Astrocyte of the cerebellum (primary cell): Measurements from ENCODE around the gene CHEK1.

ENCODE experiments used
- DNase-seq: peaks from one replicate; pipeline ENCODE4 v3.0.0-alpha.2; 2011; ENCODE audit warnings: low read depth
- H3K4me3 ChIP-seq: 2 replicates; pipeline ENCODE4 v1.5.1; 2011; ENCODE audit warnings: mild to moderate bottlenecking, low read depth, low read length, moderate library complexity
- in situ Hi-C: cut with HindIII; loops from 2 replicates; pipeline ENCODE4 v1.10.0; 2017; ENCODE audit warnings: low sequenced_read_pairs
- TF ChIP-seq, protein P1 (sequence below): IDR thresholded peaks from 2 replicates; pipeline ENCODE4 v1.5.1; 2012; ENCODE audit warnings: low read length, low read depth, moderate library complexity, mild to moderate bottlenecking; ENCODE audit errors: missing control alignments

Gene CHEK1

DNA sequence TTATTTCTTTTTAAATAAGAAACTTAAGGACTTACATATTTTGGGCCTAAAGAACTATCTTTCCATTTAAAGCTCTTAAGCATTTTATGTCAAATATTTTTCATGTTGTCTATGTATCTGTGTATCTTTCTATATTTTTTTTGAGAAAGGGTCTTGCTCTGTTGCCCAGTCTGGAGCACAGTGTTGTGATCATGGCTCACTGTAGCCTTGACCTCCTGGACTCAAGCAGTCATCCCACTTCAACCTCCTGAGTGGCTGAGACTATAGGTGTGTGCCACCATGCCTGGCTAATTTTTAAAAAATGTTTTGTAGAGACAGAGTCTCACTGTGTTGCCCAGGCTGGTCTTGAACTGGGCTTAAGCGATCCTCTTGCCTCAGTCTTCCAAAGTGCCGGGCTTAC, 24.3 kb upstream of the CHEK1 start:
- TF ChIP-seq, protein P1, sequence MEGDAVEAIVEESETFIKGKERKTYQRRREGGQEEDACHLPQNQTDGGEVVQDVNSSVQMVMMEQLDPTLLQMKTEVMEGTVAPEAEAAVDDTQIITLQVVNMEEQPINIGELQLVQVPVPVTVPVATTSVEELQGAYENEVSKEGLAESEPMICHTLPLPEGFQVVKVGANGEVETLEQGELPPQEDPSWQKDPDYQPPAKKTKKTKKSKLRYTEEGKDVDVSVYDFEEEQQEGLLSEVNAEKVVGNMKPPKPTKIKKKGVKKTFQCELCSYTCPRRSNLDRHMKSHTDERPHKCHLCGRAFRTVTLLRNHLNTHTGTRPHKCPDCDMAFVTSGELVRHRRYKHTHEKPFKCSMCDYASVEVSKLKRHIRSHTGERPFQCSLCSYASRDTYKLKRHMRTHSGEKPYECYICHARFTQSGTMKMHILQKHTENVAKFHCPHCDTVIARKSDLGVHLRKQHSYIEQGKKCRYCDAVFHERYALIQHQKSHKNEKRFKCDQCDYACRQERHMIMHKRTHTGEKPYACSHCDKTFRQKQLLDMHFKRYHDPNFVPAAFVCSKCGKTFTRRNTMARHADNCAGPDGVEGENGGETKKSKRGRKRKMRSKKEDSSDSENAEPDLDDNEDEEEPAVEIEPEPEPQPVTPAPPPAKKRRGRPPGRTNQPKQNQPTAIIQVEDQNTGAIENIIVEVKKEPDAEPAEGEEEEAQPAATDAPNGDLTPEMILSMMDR, result no peak
- no peak overlapping the region for H3K4me3 ChIP-seq
- DNase-seq, result no peak
- in situ Hi-C loops, result no loop called here

DNA sequence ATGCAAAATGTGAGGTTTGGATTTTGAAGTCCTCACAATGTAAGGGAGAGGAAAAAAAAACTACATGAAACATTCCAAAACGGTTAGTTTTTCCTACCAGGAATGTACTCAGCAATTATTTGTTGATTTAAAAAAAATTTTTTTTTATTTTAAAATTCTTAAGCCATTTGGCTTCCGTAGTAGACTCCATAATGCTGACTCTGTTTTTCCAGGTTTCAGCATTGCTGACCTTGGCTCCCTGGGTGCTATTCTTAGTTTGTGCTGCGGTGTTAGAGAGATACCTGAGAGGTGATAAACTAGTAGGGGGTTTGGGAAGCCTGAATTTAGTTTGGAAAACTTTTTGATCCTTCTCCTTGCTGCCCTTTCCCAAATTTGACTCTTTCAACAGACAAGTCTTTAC, 21.8 kb upstream of the CHEK1 start:
- TF ChIP-seq, protein P1, result no peak
- in situ Hi-C loops, result no loop called here
- H3K4me3 ChIP-seq, result no peak overlapping the region
- no peak for DNase-seq

DNA sequence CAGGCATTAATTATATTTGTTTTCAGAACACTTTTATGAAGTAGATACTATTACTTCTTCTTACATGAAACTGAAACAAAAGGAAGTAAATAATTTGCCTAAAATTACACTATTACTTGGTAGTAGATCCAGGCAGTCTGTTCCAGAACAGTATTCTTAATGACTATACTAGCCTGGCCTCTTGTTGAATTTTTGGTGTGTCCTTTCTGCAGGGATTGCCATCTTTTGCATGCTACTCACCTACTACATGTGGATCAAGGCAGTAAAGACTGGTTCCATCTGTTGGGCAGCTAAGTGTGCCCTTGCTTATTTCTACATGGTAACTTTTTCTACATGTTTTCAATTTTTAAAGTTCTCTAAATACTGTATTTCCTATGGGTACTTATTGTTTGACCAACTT, 19.5 kb upstream of the CHEK1 start:
- DNase-seq, result no peak
- no peak overlapping the region for H3K4me3 ChIP-seq
- TF ChIP-seq, protein P1, result no peak
- in situ Hi-C loops, result no loop called here

DNA sequence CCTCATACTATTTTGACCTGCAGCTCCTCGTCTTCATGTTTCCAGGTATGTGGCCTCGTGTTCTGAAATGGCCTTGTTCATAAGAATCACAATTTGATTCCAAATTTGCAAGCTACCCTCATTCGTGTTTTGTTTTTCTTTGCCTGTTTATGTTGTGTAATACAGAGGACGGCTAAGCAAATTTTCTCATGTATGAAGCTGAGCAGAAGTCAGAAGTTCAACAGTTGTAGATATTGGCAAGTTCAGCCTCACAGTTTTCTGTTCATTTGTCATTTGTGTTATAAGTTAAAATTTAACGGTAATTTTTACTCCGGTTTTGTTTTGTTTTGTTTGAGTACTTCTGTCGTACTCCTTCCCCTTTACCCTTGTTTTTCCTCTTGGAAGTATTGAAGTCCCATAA, 15.4 kb upstream of the CHEK1 start:
- TF ChIP-seq, protein P1, result no peak
- H3K4me3 ChIP-seq, result no peak overlapping the region
- DNase-seq, result no peak
- in situ Hi-C loops, result no loop called here

DNA sequence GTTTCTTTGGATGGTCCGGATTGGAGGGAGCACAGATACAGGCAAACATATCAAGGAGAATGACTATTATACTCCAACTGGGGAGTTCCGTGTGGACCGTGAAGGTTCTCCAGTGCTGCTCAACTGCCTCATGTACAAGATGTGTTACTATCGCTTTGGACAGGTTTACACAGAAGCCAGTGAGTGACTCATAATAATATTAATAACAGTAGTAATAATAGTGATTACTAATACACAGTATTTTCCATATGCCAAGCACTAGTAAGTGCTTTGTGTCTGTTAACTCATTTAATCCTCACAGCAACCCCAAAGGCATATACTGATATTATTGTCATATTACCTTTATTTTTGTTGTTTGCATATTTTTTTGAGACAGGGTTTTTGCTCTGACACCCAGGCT, 6.6 kb upstream of the CHEK1 start:
- no peak overlapping the region for H3K4me3 ChIP-seq
- TF ChIP-seq, protein P1, result no peak
- in situ Hi-C loops, result no loop called here
- DNase-seq, result no peak

DNA sequence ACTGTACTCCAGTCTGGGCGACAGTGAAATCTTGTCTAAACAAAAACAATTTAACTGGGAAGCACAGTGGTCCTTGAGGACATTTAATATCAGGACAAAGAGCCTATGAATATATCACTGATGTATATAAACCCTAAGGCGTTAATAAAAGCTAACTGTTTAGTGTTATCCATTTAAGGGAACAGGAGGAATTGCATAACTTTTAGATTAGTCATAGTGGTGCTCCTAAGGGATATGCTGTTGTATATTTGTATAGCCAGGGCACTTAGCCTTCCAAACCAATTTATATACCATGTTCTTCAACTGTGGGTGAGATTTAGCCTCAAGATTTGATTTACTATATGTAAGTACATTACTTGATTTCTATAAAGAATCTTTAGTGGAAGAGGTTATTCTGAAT, 3.0 kb upstream of the CHEK1 start:
- TF ChIP-seq, protein P1, result no peak
- in situ Hi-C loops, result loop anchor here (10.0 kb wide), 1 partner anchor 273 kb away; no protein-coding TSS in a partner anchor
- H3K4me3 ChIP-seq, result no peak overlapping the region
- DNase-seq, result no peak

DNA sequence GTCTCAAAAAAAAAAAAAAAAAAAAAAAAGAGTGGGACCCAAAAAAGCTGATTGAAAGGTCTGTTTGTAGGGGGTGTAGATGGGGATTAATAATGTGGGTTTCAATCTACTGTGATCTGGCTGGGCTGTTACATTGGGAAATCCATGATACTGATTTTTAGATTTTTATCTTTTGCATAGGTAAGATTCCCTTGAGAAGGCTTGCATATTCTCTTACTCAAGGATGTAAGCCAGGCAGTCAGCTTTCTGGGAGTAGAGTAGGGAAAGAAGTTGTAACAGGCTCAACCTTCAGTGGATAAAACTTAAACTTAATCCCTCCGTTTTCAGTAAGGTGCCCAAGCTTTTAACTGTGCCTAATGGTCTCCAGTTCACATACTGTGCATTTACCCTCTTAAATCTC, 1.9 kb upstream of the CHEK1 start:
- in situ Hi-C loops, result loop anchor here (10.0 kb wide), 1 partner anchor 272 kb away; no protein-coding TSS in a partner anchor
- H3K4me3 ChIP-seq, result no peak overlapping the region
- no peak for DNase-seq
- TF ChIP-seq, protein P1, result no peak
